ENCODE measurements around the gene PRDM1.

The PRDM1 gene

DNA sequence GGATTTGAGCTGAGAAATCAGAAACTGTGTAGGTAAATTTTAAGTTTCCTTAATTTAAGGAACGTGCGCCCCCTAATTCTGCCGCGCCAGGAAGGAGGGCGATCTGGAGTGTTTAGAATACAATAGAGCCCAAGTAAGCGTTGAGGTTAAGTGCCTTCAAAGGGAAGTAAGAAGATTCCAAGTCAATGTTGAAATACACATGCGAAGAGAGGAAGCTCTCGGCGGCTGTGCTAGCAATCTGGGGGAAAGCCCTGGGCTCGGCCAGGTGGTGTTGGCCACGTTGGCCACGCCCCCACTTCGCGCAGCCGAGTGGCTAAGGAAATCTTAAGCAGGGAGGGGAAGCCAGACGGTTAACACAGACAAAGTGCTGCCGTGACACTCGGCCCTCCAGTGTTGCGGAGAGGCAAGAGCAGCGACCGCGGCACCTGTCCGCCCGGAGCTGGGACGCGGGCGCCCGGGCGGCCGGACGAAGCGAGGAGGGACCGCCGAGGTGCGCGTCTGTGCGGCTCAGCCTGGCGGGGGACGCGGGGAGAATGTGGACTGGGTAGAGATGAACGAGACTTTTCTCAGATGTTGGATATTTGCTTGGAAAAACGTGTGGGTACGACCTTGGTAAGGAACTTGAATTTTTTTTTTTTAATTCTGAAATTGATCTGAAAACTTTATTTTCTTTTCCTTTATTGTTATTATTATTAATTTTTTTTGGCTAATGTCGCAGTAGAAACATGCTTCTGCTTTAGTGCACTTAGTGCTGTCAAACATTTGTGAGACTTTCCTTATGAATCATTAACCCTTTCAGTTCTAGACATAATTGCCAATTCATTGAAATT is at the start of gene PRDM1:
Gene PRDM1, plus strand, starts transcription at position 353 of the 830 bp plus-strand sequence. Its CDS starts 218 bp downstream, at position 571.
- DNase-seq (ENCODE audit: low spot score): peak; percentile 93

DNA sequence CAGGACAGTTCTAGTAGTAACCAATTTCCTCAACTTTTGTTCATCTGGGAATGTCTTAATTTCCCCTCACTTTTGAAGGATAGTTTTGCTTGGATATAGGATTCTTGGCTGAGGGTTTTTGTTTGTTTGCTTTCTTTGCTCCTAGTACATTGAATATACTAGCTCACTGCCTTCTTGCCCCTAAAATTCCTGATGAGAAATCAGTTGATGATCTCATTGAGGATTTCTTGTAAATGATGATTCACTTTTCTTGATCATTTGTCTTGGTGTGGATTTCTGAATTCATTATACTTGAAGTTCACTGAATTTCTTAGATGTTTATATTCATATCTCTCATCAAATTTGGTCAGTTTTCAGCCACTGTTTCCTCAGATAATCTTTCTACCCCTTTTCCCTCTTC is 49.1 kb upstream of the PRDM1 start:
- no peak for DNase-seq (ENCODE audit: low spot score)

GRCh38 chr6:106039897-106040592 is 46.1 kb upstream of the PRDM1 start:
- no peak for DNase-seq (ENCODE audit: low spot score)

DNA sequence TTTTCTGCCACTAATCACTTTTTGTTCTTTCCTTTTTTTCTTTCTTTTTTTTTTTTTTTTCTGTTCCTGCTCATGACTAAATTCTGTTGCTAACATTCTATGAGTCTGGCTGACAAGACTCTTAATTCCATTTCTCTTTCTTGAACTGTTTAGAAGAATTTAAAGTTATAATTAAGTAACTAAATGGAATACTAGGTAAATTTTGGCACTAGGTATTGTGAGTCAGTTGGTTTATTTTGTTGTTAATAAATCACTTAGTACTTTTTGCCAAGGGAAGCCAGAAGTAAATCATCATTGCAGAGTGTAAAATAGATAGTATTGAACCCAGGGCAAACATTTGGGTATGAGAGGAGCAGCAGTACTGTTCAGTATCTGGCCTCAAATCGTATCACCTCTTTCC is 42.0 kb upstream of the PRDM1 start:
- DNase-seq (ENCODE audit: low spot score): no peak

DNA sequence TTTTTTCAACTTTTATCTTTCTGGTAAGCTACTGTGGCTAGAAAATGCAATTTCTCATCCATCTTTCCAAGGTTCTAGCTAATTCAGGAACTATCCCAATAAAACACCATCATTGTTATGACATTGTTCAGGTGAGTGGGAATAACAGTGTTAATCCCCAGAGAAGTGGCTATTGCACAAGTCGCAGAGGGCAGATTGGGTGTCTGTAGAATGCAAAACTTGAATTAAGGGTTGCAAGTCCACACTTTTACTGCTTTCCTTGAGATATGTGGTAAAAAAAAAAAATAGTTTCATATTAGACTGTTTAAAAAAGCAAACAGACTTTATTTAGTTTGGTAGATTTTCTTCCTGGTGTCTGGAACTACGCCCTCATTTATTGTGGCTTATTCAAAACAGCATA is 41.1 kb upstream of the PRDM1 start:
- DNase-seq (ENCODE audit: low spot score): no peak

DNA sequence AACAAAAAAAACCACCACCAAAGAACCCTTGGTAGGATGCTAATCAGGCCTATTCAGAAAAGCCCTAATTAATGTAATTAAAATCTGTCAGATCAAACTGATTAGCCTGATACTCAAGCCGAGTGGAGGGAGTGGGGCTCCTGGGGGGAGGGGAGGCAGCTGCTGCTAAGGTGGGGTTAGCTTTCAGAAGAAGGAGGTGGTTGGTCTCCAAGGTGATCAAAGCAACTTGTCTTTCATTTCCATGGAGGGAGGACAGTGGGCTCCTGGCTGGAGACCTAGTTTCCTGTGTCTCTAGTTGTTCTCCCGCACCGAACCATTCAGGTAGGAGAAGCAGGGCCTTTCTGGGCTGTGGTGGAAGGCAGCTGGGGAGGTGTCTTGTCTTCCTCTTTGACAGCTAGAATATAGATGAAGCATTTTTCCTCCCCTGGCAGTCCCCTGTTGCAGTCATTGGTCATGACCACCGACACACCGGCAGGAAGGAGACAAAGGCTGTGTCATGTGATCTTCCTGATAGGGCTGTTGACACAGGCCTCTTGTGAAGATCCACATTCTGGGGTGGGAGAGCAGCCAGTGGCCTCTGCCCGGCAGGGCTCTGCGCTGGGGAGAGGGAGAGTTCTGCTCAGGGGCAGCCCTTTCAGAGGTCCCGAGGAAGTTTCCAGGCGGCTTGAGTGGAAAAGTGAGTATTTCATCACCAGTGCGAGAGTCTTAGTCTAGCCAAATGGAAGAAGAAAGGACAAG is 39.9 kb upstream of the PRDM1 start:
- no peak for DNase-seq (ENCODE audit: low spot score)

DNA sequence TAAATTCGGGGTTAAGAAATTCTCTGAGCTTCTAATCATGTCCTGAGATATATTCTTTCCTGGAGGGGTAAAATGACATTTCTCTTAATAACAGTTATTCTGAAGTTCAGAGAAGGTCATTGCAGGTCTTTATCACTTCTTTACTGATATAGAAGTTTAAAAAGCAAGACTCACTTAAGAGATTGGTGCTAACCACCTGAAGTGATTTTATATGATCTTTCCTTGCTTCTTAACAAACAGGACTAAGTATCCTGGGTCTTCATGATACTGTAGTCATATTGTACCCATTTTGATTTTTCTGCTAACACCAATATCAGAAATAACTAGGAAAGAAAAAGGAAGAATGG is 39.3 kb upstream of the PRDM1 start:
- no peak for DNase-seq (ENCODE audit: low spot score)

- DNase-seq (ENCODE audit: low spot score): no peak
These were observed 37.8 kb upstream of the PRDM1 start for GRCh38 chr6:106048336-106048735.

DNA sequence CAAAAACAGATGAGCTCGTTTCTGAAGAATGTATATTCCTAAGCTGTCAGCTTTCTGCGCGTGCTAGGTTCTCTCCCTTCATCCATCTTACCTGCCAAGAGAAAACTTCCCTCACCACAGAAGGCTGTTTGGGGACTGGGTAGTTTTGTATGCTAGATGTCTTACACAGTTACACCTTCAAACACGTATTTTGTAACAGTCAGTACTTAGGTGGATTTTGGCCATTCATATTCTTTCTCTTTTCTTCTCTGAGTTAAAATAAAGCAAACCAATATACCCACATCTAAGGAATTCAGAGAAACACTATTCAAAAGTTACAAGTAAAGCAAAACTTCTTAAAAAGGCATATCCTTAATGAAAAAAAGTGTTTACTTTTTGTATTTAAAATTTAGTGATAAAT is 35.6 kb upstream of the PRDM1 start:
- DNase-seq (ENCODE audit: low spot score): no peak

- no peak for DNase-seq (ENCODE audit: low spot score)
These were observed 34.9 kb upstream of the PRDM1 start for GRCh38 chr6:106051226-106051625.

DNA sequence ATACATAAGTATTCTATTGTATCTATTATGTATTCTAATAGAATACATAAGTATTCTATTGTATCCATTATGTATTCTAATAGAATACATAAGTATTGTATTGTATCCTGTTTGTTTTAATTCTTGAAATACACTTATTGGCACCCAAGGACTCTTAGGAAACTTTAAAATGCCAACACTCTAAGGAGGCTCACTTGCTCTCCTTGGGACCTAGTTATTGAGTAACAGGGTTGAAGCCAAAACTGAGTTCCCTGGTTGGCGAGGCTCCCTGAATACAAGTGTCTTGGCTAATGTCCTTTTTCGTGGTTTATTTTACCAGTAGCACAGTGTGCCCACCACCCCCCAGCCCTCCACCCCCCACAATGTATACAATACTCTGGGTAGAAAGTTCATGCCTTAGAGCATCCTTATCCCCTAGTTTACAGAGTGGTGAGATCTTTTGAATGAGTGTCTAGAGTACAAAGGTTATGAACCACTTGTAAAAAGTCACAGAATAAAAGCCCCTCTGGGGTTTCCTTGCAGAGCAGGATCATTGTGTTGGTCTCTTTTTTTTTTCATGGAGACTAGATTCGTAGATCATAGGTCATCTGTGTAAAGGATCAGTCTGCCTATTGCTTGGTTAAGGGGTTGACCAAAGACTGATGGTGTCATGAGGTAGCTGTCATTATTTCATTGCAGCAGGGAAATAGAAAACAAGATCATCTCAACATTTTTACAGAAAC is 32.5 kb upstream of the PRDM1 start:
- no peak for DNase-seq (ENCODE audit: low spot score)

DNA sequence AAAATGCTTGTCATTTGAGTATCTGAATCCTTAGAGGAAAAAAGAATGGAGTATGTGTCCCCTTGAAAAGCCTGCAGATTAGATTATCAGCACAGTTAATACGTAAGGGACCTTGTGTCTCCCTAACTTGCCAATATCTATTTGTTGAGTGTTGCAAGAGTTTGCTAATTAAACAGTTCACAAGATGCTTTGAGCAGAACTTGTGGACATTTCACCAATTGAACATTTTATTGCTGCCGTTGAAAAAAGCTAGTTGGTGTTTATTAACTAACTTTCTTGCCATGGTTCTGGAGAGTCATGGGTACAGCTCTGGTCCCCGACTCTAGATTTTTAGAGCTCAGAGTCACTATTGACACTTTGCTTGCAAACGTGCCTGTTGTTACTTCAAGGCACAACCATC is 30.6 kb upstream of the PRDM1 start:
- DNase-seq (ENCODE audit: low spot score): no peak

GRCh38 chr6:106056060-106056745 is 29.9 kb upstream of the PRDM1 start:
- DNase-seq (ENCODE audit: low spot score): no peak

DNA sequence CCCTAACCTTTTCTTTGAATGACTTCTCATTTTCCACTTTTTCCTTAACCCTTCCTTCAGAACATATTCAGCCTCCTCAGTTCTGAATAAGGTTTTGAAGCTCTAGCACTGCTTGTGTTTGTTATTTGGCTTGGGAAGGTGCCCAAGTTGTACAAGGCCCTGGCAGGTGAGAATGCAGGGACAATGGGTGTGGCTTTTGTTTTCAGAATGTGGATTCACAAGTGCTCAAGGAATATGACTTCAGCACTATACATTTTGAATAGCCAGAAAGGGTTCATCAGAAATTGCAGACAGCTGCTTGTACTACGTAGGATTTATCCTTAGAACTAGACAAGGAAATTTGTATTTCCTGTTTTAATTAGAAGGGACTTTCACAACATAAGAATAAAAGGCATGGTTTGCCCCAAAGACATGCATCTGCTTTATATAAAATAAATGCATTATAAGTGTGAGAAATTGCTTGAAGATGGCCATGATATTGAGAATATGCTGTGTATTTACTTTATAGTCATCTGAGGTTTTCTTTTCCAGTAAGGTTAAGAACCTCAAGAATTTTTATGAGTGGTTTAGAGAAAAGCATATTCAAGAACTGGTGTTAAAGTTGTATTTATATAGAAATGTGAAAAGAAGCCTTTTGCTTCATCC is 29.3 kb upstream of the PRDM1 start:
- peak; percentile 13 for DNase-seq (ENCODE audit: low spot score)

DNA sequence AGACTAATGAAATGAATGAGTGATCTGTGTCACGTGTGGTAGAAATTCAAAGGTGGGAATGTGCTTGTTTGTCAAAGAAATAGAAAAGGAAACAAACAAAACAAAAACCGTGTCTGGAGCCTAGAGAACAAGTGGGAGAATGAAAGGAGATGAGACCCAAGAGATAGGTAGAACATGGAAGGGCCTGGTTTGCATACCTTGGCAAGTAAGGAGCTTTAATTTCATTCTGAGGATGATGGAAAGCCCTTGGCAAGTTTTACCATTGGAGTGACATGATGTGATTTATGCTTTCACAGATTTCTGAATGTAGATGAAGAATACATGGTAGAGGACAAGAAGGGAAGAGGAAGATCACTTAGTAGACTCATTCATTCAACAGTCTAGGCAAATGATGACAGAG is 26.8 kb upstream of the PRDM1 start:
- DNase-seq (ENCODE audit: low spot score): no peak

- DNase-seq (ENCODE audit: low spot score): no peak
These were observed 26.0 kb upstream of the PRDM1 start for GRCh38 chr6:106060167-106060566.

- no peak for DNase-seq (ENCODE audit: low spot score)
These were observed 22.7 kb upstream of the PRDM1 start for GRCh38 chr6:106063448-106063850.

DNA sequence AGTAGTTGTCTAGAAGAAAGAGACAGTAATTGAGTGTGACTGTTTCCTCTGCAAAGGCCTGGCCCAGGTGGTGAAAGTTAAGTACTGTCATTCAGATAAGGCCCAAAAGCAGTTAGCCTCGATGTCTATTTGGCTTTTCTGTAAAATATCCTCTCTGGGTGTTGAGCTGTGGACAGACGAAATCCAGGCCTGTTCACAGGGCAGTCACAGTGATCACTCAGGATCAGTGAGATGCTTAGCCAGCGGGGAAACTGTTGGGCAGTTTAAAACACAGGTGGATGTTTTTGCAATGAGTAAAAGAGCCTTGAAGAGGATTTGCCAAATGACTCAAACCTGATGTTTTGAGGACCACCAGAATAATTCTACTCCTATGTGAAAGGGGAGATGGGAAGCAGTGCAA is 22.0 kb upstream of the PRDM1 start:
- no peak for DNase-seq (ENCODE audit: low spot score)

- DNase-seq (ENCODE audit: low spot score): no peak
These were observed 21.4 kb upstream of the PRDM1 start for GRCh38 chr6:106064756-106065155.

DNA sequence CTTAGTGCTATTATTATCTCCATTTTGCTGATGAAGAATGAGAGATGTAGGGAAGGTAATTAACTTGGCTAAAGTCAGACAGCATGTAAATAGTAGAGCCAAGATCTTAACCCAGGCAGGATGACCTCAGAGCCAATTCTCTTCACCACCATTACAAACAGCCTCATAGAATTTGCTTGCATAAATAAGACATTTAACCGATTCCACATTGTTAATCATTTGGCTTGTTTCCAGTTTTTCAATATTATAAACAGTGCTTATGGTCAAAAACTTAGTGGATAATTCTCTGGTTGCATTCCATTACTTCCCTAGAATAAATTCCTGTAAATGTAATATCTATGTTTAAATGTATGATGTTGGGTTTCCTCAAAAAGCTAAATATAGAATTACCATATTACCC is 19.1 kb upstream of the PRDM1 start:
- no peak for DNase-seq (ENCODE audit: low spot score)

- peak; percentile 15 for DNase-seq (ENCODE audit: low spot score)
These were observed 16.7 kb upstream of the PRDM1 start for GRCh38 chr6:106069478-106069877.
